ENCODE data around the gene BCOR. TPM values are rescaled to one million over a fixed set of nuclear protein-coding genes. Genes with fewer than 3 reads are reported as not detected.

BCOR gene
- total and polyA plus RNA-seq, 7 donors, result 6.4 to 24.3 (median 18.3) TPM

GRCh38 chrX:40005292-40006011 is 92.3 kb downstream of the BCOR start:
- 23 to 58% (median 40%) methylated on average over 38 to 71 of the region's 73 CpGs for WGBS, 3 donors
- peaks cover 0 to 73% (median 0%) of the 10 kb centered on the region in 3 donors for H3K27me3 ChIP-seq (ENCODE audit: insufficient read depth in 3 of 3, low read length in 2 of 3)
- ATAC-seq, result peak in 1 of 4 donors; percentile 8
- no peak for DNase-seq
- no peak for TF ChIP-seq CTCF (IDR thresholded peaks at IDR 0.05)
- intact Hi-C loops (cut with DNase I), result loop anchor here in 1 of 2 donors (5.0 to 10.0 kb wide), 2 partner anchors 167 to 181 kb away; no protein-coding TSS in a partner anchor
- H3K36me3 ChIP-seq (ENCODE audit: insufficient read depth in 1 of 2, low read depth in 1 of 2), result no peaks in the 10 kb centered on the region
- no peak overlapping the region for H3K27ac ChIP-seq
- no peaks in the 10 kb centered on the region for H3K9me3 ChIP-seq
- no peaks in the 10 kb centered on the region for H3K4me1 ChIP-seq
- H3K4me3 ChIP-seq, result peak overlapping the region; percentile 28

DNA sequence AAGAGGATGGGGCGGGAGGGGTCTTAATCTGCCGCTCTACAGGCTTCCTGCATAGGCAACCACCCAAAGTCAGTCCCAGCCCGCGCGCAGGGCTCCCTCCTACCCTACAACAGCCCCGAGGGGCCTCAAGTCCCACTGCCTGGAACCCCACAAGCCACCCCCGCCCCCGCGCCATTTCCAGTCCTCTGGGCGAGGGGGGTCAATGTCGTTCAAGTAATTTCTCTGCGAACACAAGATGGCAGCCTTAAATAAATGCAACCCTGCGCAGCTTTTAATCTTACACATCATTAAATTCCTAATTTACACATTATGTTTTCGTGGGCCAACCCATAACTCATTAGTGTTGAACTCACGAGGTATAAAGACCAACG is 92.9 kb downstream of the BCOR start:
- H3K27me3 ChIP-seq (ENCODE audit: insufficient read depth in 3 of 3, low read length in 2 of 3), result peaks cover 0 to 69% (median 0%) of the 10 kb centered on the region in 3 donors
- H3K36me3 ChIP-seq (ENCODE audit: insufficient read depth in 1 of 2, low read depth in 1 of 2), result no peaks in the 10 kb centered on the region
- no peaks in the 10 kb centered on the region for H3K9me3 ChIP-seq
- no peaks in the 10 kb centered on the region for H3K4me1 ChIP-seq
- no peak overlapping the region for H3K4me3 ChIP-seq
- H3K27ac ChIP-seq, result no peak overlapping the region
- intact Hi-C loops (cut with DNase I), result loop anchor here in 1 of 2 donors (5.0 to 10.0 kb wide), 2 partner anchors 167 to 180 kb away; no protein-coding TSS in a partner anchor
- no peak for TF ChIP-seq CTCF (IDR thresholded peaks at IDR 0.05)
- 55 to 85% (median 82%) methylated on average over 15 to 16 of the region's 16 CpGs for WGBS, 3 donors
- DNase-seq (no peak), ATAC-seq (no peak)

- no peak for TF ChIP-seq CTCF (IDR thresholded peaks at IDR 0.05)
- DNase-seq (no peak), ATAC-seq (no peak)
- no peak overlapping the region for H3K27ac ChIP-seq
- H3K4me1 ChIP-seq, result no peaks in the 10 kb centered on the region
- no peaks in the 10 kb centered on the region for H3K36me3 ChIP-seq (ENCODE audit: insufficient read depth in 1 of 2, low read depth in 1 of 2)
- intact Hi-C loops (cut with DNase I), result loop anchor here in 1 of 2 donors (10.0 kb wide), 1 partner anchor 179 kb away; no protein-coding TSS in a partner anchor
- H3K4me3 ChIP-seq, result no peak overlapping the region
- H3K9me3 ChIP-seq, result no peaks in the 10 kb centered on the region
- 45 to 79% (median 76%) methylated on average over 4 of the region's 4 CpGs for WGBS, 3 donors
- peaks cover 0 to 68% (median 0%) of the 10 kb centered on the region in 3 donors for H3K27me3 ChIP-seq (ENCODE audit: insufficient read depth in 3 of 3, low read length in 2 of 3)
These were observed 93.6 kb downstream of the BCOR start for GRCh38 chrX:40004246-40004535.

- Histone ChIP-seq H3K4me3 (no peak overlapping the region), H3K27ac (no peak overlapping the region), H3K36me3 (ENCODE audit: insufficient read depth in 1 of 2, low read depth in 1 of 2) (no peaks in the 10 kb centered on the region), H3K4me1 (no peaks in the 10 kb centered on the region), H3K27me3 (ENCODE audit: insufficient read depth in 3 of 3, low read length in 2 of 3) (peaks cover 0 to 68% (median 0%) of the 10 kb centered on the region in 3 donors), H3K9me3 (no peaks in the 10 kb centered on the region)
- ATAC-seq, result no peak
- TF ChIP-seq CTCF (IDR thresholded peaks at IDR 0.05), result no peak
- 30 to 63% (median 41%) methylated on average over 8 of the region's 8 CpGs for WGBS, 3 donors
- no peak for DNase-seq
- intact Hi-C loops (cut with DNase I), result loop anchor here in 1 of 2 donors (10.0 kb wide), 1 partner anchor 179 kb away; no protein-coding TSS in a partner anchor
These were observed 94.1 kb downstream of the BCOR start for GRCh38 chrX:40003428-40004245.

All from psoas muscle (tissue), 8 donors.